Naive thymus-derived CD8-positive, alpha-beta T cell (primary cell): ENCODE measurements around the gene RACK1. TPM values are rescaled to one million over a fixed set of nuclear protein-coding genes. Genes with fewer than 3 reads are reported as not detected.

Experiments used
- ATAC-seq, 2 donors: fragments of 150-1000 bp; cut with Tn5 transposase in 1 of 2; sonication (Bioruptor Pico), chemical (Tn5 transposase) in 1 of 2; 1 replicate in 1 of 2; 2 replicates in 1 of 2; pipeline ENCODE4 v1.10.0; 2021; ENCODE audit warnings: mild to moderate bottlenecking in 2 of 2, moderate library complexity in 2 of 2
- POLR2A ChIA-PET: fragments of 350-600 bp; sonication (Branson Sonifier 250); formaldehyde crosslinking; loops from one replicate; lab custom pipeline; 2021; ENCODE audit warnings: antibody characterized with exemption; lab: Charles Lee
- DNase-seq, 10 donors: peaks; one replicate each; pipeline versions ENCODE4 v3.0.0 to v3.0.0-alpha.2; 2020 to 2022
- H3K27ac Mint-ChIP-seq, 10 donors: one replicate each; pipeline ENCODE4 v1.8.0; 2020 to 2022; ENCODE audit warnings: mild to moderate bottlenecking in 10 of 10, mixed read lengths in 10 of 10, moderate library complexity in 4 of 10, inconsistent platforms in 1 of 10
- H3K27me3 Mint-ChIP-seq, 5 donors: one replicate each; pipeline ENCODE4 v1.8.0; 2021 to 2022; ENCODE audit warnings: mixed read lengths in 5 of 5
- H3K36me3 Mint-ChIP-seq, 3 donors: one replicate each; pipeline ENCODE4 v1.8.0; 2020 to 2022; ENCODE audit warnings: mixed read lengths in 3 of 3, mild to moderate bottlenecking in 2 of 3, inconsistent platforms in 1 of 3
- H3K4me1 Mint-ChIP-seq, 4 donors: one replicate each; pipeline ENCODE4 v1.8.0; 2021 to 2022; ENCODE audit warnings: mixed read lengths in 4 of 4
- H3K4me3 Mint-ChIP-seq, 10 donors: one replicate each; pipeline ENCODE4 v1.8.0; 2020 to 2022; ENCODE audit warnings: mild to moderate bottlenecking in 10 of 10, mixed read lengths in 10 of 10, moderate library complexity in 6 of 10, inconsistent platforms in 1 of 10
- H3K9me3 Mint-ChIP-seq, 9 donors: one replicate each; pipeline ENCODE4 v1.8.0; 2020 to 2022; ENCODE audit warnings: mixed read lengths in 9 of 9, mild to moderate bottlenecking in 3 of 9, inconsistent platforms in 1 of 9, moderate library complexity in 1 of 9
- polyA plus RNA-seq, 3 donors: library from polyadenylated mRNA; unstranded; fragments of 300-500 nt; fragmentation: Illumina TruSeq; gene quantifications; one replicate each; pipeline ENCODE4 v1.2.3, GENCODE V29; 2021
- total RNA-seq, 8 experiments: library from RNA in 2 of 8; stranded (reverse) in 2 of 8; gene quantifications; one replicate each; pipeline ENCODE4 v1.2.3 and lab custom pipeline; 2021 to 2026

RACK1 gene
- total and polyA plus RNA-seq, 5 experiments from 2014 or later: 2,236 to 2,566 (median 2,449) TPM

DNA sequence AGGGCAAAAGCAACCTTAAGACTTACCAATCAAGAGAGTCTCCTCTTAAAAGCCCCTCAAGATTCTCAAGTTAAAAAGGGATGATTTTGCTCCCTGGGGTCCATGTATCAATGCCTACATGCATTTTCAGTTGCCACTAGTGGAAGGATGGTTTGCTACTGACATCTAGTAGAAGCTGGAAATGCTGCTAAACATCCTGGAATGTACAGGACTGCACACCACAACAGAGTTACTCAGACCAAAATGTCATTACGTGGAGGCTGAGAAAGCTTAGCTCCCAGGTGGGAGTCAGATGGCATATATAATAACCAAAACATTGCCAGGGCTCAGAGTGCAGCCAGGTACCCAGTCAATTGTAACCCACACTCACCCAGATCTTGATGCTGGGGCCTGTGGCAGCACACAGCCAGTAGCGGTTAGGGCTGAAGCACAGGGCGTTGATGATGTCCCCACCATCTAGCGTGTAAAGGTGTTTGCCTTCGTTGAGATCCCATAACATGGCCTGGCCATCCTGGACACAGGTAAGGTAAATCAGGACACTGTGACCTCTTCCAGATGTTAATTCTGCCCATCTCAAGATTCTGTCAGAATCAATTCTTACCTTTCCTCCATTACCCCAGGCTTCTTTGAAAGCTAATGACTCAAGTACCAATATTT, 5.8 kb downstream of the RACK1 start:
- Mint-ChIP-seq H3K9me3 (no peaks in the 10 kb centered on the region), H3K4me3 (no peak overlapping the region), H3K4me1 (peaks cover 17 to 52% (median 39%) of the 10 kb centered on the region in 4 donors), H3K27ac (peak overlapping the region in 7 of 10 donors; percentile 6 to 69 (median 52)), H3K27me3 (no peaks in the 10 kb centered on the region), H3K36me3 (peaks cover 7 to 97% (median 26%) of the 10 kb centered on the region in 3 donors)
- ATAC-seq (no peak), DNase-seq (no peak)
- POLR2A ChIA-PET: interaction anchor here (15.2 to 15.4 kb wide), 2 partner anchors 14 to 21 kb away, joined by 250 to 284 read pairs; partner anchors contain the start of genes TRIM41 and TRIM52

DNA sequence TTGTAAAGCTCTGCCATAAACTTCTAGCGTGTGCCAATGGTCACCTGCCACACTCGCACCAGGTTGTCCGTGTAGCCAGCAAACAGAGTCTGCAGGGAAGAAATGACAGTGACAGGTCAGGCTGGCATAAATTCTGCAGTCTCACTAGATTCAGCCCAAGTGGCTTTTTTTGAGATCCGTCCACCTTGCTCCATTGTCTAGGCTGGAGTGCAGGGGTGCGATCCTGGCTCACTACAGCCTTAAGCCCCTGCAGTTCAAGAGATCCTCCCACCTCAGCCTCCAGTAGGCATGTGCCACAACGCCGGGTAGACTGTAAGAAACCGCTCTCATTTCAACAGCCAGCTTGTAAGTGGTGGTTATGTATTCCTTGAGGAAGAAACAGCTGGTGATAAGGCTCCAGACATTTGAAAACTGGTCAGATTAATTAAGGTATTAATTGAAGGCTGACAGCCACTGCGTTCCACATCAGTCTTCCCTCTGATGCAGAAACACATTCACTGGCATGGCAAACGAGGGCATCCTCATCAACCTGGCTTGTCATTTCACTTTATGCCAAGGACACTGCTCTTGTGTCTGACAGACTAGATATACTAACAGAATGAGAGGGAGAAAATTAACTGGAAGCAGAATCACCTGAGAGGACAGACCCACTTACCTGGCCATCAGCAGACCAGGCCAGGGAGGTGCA, 6.6 kb downstream of the RACK1 start:
- DNase-seq: no peak
- Mint-ChIP-seq H3K27ac (peak overlapping the region in 3 of 10 donors; percentile 31 to 69 (median 36)), H3K27me3 (no peaks in the 10 kb centered on the region), H3K9me3 (no peaks in the 10 kb centered on the region), H3K4me1 (peaks cover 13 to 46% (median 33%) of the 10 kb centered on the region in 4 donors), H3K36me3 (peaks cover 6 to 97% (median 26%) of the 10 kb centered on the region in 3 donors), H3K4me3 (no peak overlapping the region)
- ATAC-seq: no peak
- POLR2A ChIA-PET: interaction anchor here (0.8 to 15.4 kb wide), 5 partner anchors 9 to 17 kb away, joined by 3 to 250 read pairs (median 3); partner anchors contain the start of gene TRIM41

DNA sequence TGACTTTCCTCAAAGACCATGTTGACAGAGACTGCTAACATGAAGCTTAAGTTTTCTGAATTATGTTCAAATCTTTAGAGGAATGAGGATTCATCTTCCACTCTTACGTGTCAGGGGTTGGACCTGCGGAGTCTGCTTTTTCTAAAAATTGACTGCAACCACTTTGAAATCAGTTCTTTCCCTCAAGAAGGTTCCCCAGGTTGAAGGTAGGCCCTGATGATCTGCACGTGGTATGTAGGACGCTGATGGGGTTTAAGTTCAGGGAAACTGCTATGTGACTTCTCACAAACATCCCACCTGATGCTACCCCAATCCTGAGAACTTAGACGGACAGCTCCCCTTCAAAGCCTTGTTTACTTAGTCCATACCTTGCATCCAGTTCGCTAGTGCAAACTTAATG, 7.2 kb downstream of the RACK1 start:
- DNase-seq (no peak), ATAC-seq (no peak)
- Mint-ChIP-seq H3K4me3 (no peak overlapping the region), H3K27me3 (no peaks in the 10 kb centered on the region), H3K36me3 (peaks cover 8 to 97% (median 28%) of the 10 kb centered on the region in 3 donors), H3K4me1 (peaks cover 10 to 43% (median 28%) of the 10 kb centered on the region in 4 donors), H3K9me3 (no peaks in the 10 kb centered on the region), H3K27ac (peak overlapping the region in 2 of 10 donors; percentile 9 to 31)
- POLR2A ChIA-PET: interaction anchor here (0.8 to 5.4 kb wide), 4 partner anchors 9 to 18 kb away, joined by 3 to 39 read pairs (median 3); partner anchors contain the start of gene TRIM41

GRCh38 chr5:181235689-181236366, 7.9 kb downstream of the RACK1 start:
- Mint-ChIP-seq H3K27me3 (no peaks in the 10 kb centered on the region), H3K27ac (peak overlapping the region in 5 of 10 donors; percentile 3 to 59 (median 57)), H3K9me3 (no peaks in the 10 kb centered on the region), H3K36me3 (peaks cover 8 to 97% (median 28%) of the 10 kb centered on the region in 3 donors), H3K4me1 (peaks cover 10 to 41% (median 22%) of the 10 kb centered on the region in 4 donors), H3K4me3 (no peak overlapping the region)
- DNase-seq (no peak), ATAC-seq (no peak)
- POLR2A ChIA-PET: interaction anchor here (0.7 to 5.4 kb wide), 6 partner anchors 8 to 25 kb away, joined by 3 to 39 read pairs (median 6); partner anchors contain the start of genes RACK1, TRIM41 and TRIM52

- Mint-ChIP-seq H3K9me3 (no peaks in the 10 kb centered on the region), H3K4me3 (no peak overlapping the region), H3K36me3 (peaks cover 8 to 96% (median 28%) of the 10 kb centered on the region in 3 donors), H3K27me3 (no peaks in the 10 kb centered on the region), H3K4me1 (peaks cover 13 to 44% (median 24%) of the 10 kb centered on the region in 4 donors), H3K27ac (peak overlapping the region in 7 of 10 donors; percentile 27 to 69 (median 58))
- no peak for ATAC-seq
- POLR2A ChIA-PET: interaction anchor here (0.7 to 5.4 kb wide), 4 partner anchors 8 to 26 kb away, joined by 5 to 39 read pairs (median 8); partner anchors contain the start of genes RACK1, TRIM41 and TRIM52
- DNase-seq: no peak
Measured at GRCh38 chr5:181235323-181235688, 8.4 kb downstream of the RACK1 start.

DNA sequence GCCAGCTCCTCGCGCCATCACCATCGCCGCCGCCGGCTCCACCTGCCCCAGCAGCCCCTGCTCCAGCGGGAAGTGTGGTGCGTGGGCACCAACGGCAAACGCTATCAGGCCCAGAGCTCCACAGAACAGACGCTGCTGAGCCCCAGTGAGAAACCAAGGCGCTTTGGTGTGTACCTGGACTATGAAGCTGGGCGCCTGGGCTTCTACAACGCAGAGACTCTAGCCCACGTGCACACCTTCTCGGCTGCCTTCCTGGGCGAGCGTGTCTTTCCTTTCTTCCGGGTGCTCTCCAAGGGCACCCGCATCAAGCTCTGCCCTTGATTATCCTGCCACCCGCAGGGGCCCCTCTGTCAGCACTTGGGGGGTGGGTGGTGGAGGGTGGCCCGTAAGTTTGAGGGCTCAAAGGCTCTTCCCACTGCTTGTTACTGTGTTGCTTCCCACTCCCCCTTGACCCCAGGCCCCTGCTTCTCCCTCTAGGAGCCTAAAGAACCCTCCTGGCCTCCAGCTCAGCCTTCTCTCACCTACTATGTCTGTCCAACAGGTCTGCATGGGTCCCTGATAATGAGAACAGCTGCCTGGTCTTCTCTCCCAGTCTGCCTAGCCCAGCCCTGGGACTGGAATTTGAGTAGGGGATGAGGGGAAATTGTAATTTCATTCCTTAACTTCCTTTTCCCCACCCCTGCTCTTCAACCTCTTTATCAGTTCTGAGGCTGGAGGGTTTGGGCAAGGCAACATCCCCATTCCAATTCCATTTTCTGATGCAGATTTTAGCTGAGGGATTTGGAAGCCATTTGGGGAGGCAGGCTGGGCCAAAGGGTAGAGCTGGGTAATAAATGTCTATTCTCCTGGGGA, 9.0 kb downstream of the RACK1 start:
- POLR2A ChIA-PET: interaction anchor here (0.7 to 5.4 kb wide), 4 partner anchors 9 to 26 kb away, joined by 5 to 39 read pairs (median 8); partner anchors contain the start of genes RACK1, TRIM41 and TRIM52
- peak in 1 of 2 donors; percentile 13 for ATAC-seq
- Mint-ChIP-seq H3K4me3 (no peak overlapping the region), H3K27me3 (no peaks in the 10 kb centered on the region), H3K36me3 (peaks cover 8 to 94% (median 28%) of the 10 kb centered on the region in 3 donors), H3K27ac (peak overlapping the region in 5 of 10 donors; percentile 57 to 69 (median 59)), H3K4me1 (peaks cover 15 to 44% (median 29%) of the 10 kb centered on the region in 4 donors), H3K9me3 (no peaks in the 10 kb centered on the region)
- DNase-seq: no peak

GRCh38 chr5:181233801-181234454, 9.8 kb downstream of the RACK1 start:
- POLR2A ChIA-PET: interaction anchor here (2.1 to 5.4 kb wide), 2 partner anchors 10 kb away, joined by 9 to 39 read pairs; partner anchors contain the start of genes RACK1 and TRIM41
- H3K27me3 Mint-ChIP-seq: no peaks in the 10 kb centered on the region
- H3K9me3 Mint-ChIP-seq: no peaks in the 10 kb centered on the region
- DNase-seq (no peak), ATAC-seq (no peak)
- H3K27ac Mint-ChIP-seq: peak overlapping the region in 3 of 10 donors; percentile 22 to 71 (median 31)
- peaks cover 21 to 45% (median 30%) of the 10 kb centered on the region in 4 donors for H3K4me1 Mint-ChIP-seq
- peaks cover 4 to 93% (median 23%) of the 10 kb centered on the region in 3 donors for H3K36me3 Mint-ChIP-seq
- H3K4me3 Mint-ChIP-seq: no peak overlapping the region

GRCh38 chr5:181233088-181233800, 10.5 kb downstream of the RACK1 start:
- peak overlapping the region in 6 of 10 donors; percentile 70 to 80 (median 72) for H3K27ac Mint-ChIP-seq
- no peaks in the 10 kb centered on the region for H3K27me3 Mint-ChIP-seq
- ATAC-seq (no peak), DNase-seq (no peak)
- peaks cover 19 to 44% (median 25%) of the 10 kb centered on the region in 4 donors for H3K4me1 Mint-ChIP-seq
- H3K9me3 Mint-ChIP-seq: no peaks in the 10 kb centered on the region
- peak overlapping the region in 1 of 10 donors; percentile 17 for H3K4me3 Mint-ChIP-seq
- POLR2A ChIA-PET: interaction anchor here (2.1 to 5.4 kb wide), 4 partner anchors 9 to 12 kb away, joined by 6 to 39 read pairs (median 14); partner anchors contain the start of genes RACK1 and TRIM41
- H3K36me3 Mint-ChIP-seq: peaks cover 4 to 87% (median 18%) of the 10 kb centered on the region in 3 donors

DNA sequence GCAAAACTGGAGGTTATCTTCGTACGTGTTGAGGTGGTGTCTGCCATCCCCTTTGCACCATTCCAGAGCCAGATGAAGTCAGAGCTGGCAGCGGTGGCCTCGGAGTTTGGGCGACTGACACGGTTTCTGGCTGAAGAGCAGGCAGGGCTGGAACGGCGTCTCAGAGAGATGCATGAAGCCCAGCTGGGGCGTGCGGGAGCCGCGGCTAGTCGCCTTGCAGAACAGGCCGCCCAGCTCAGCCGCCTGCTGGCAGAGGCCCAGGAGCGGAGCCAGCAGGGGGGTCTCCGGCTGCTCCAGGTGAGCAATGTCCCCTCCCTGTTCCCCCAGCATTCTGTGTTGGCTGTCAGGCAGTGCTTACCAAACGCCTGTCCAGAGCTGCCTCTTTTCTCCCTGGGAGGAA, 11.1 kb downstream of the RACK1 start:
- peaks cover 4 to 80% (median 15%) of the 10 kb centered on the region in 3 donors for H3K36me3 Mint-ChIP-seq
- peak overlapping the region in 5 of 10 donors; percentile 34 to 77 (median 68) for H3K27ac Mint-ChIP-seq
- POLR2A ChIA-PET: interaction anchor here (2.1 to 11.2 kb wide), 4 partner anchors 9 to 30 kb away, joined by 6 to 212 read pairs (median 30); partner anchors contain the start of genes RACK1, TRIM41 and TRIM52
- H3K9me3 Mint-ChIP-seq: no peaks in the 10 kb centered on the region
- ATAC-seq (no peak), DNase-seq (no peak)
- H3K27me3 Mint-ChIP-seq: no peaks in the 10 kb centered on the region
- no peak overlapping the region for H3K4me3 Mint-ChIP-seq
- H3K4me1 Mint-ChIP-seq: peaks cover 15 to 38% (median 20%) of the 10 kb centered on the region in 4 donors

GRCh38 chr5:181231432-181231831, 12.3 kb downstream of the RACK1 start:
- Mint-ChIP-seq H3K27ac (peak overlapping the region in 7 of 10 donors; percentile 53 to 81 (median 67)), H3K4me3 (no peak overlapping the region), H3K4me1 (peaks cover 16 to 46% (median 22%) of the 10 kb centered on the region in 4 donors), H3K9me3 (no peaks in the 10 kb centered on the region), H3K27me3 (no peaks in the 10 kb centered on the region), H3K36me3 (peaks cover 4 to 72% (median 5%) of the 10 kb centered on the region in 3 donors)
- no peak for ATAC-seq
- DNase-seq: no peak
- POLR2A ChIA-PET: interaction anchor here (0.9 to 11.2 kb wide), 5 partner anchors 11 to 46 kb away, joined by 3 to 212 read pairs (median 6); partner anchors contain the start of genes RACK1 and TRIM52
